Breast epithelium (tissue), 4 donors: ENCODE results near the gene NDUFB11. TPM values are rescaled to one million over a fixed set of nuclear protein-coding genes. Genes with fewer than 3 reads are reported as not detected.

Experiments
- DNase-seq, 2 donors: peaks; one replicate each; pipeline ENCODE4 v3.0.0-alpha.2; 2019; ENCODE audit warnings: low spot score in 2 of 2
- H3K27ac ChIP-seq, 2 donors: fragments of 200-600 bp; sonication (generic) in 1 of 2; one replicate each; pipeline ENCODE4 v1.5.1; 2016 to 2019; ENCODE audit warnings: mild to moderate bottlenecking in 1 of 2
- H3K27me3 ChIP-seq, 2 donors: fragments of 200-600 bp; sonication (generic) in 1 of 2; one replicate each; pipeline versions ENCODE4 v1.5.1 to v1.6.0; 2017 to 2019; ENCODE audit warnings: control low read depth in 1 of 2, mild to moderate bottlenecking in 1 of 2
- H3K36me3 ChIP-seq: fragments of 200-600 bp; one replicate; pipeline ENCODE4 v1.5.1; 2019
- H3K4me1 ChIP-seq, 2 donors: fragments of 200-600 bp; sonication (generic); one replicate each; pipeline ENCODE4 v1.5.1; 2016 to 2019; ENCODE audit warnings: control low read depth in 1 of 2
- H3K4me3 ChIP-seq, 3 donors: fragments of 200-600 bp; sonication (generic); 1 replicate in 2 of 3; 2 replicates in 1 of 3; pipeline ENCODE4 v1.5.1; 2016 to 2019; ENCODE audit warnings: mild to moderate bottlenecking in 3 of 3, moderate library complexity in 2 of 3
- H3K9me3 ChIP-seq, 2 donors: fragments of 200-600 bp; sonication (generic) in 1 of 2; one replicate each; pipeline ENCODE4 v1.5.1; 2016 to 2019; ENCODE audit warnings: control low read depth in 1 of 2
- CTCF ChIP-seq, 3 donors: fragments of 450-650 bp; IDR thresholded peaks; one replicate each; pipeline ENCODE4 v1.5.1; 2016 to 2017; ENCODE audit warnings: antibody characterized with exemption in 3 of 3, mild to moderate bottlenecking in 3 of 3, moderate library complexity in 3 of 3
- POLR2A ChIP-seq: fragments of 450-650 bp; IDR thresholded peaks from one replicate; pipeline ENCODE4 v1.6.1; 2016; ENCODE audit warnings: antibody characterized with exemption, mild to moderate bottlenecking, moderate library complexity
- POLR2AphosphoS5 ChIP-seq, 3 donors: sonication (generic); formaldehyde crosslinking; IDR thresholded peaks; one replicate each; pipeline ENCODE4 v1.6.1; 2017; ENCODE audit warnings: antibody characterized with exemption in 3 of 3
- intact Hi-C: fragments of 100-400 bp; cut with DNase I; formaldehyde crosslinking; loops from one replicate; pipeline ENCODE4 v1.15.1; 2023; ENCODE audit warnings: low total_unique reads
- total RNA-seq, 3 donors: library from RNA; depleted of rRNA; stranded (reverse); fragments of >200 nt; gene quantifications; one replicate each; pipeline ENCODE4 v1.1.0, GENCODE V29; 2016

NDUFB11 gene
- total RNA-seq, 3 donors from 2014 or later, result 49.3 to 61.0 (median 54.4) TPM

DNA sequence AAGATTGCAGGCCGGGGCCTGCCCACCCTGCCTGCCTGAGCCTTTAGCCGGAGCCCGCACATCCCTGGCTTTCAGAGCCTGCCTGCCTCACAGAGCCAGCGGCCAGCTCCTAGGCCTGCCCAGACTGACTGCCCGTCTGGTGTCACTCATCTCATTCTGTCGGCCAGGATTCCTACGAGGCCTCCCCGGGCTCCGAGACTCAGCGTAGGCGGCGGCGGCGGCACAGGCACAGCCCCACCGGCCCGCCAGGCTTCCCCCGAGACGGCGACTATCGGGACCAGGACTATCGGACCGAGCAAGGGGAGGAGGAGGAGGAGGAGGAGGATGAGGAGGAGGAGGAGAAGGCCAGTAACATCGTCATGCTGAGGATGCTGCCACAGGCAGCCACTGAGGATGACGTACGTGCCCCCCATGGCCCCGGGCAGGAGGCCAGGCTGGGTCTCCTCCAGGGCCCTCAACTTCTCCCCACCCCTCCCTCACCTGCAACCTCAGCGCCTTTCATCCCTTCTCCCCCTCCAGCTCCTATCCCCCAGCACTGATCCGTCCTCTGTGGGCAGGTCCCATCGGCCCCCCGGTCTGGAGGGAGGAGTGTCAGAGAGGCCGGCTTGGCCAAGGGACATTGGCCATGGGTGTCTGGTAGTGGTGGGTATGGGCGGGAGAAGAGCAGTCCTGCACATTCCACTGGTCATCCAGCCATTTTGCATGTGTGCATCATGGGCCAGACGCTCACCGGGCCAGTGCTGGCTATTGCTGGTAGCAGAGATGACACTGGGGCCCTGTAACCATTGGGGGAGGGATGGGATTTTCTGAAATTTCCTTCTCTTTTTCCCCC, 26.6 kb upstream of the NDUFB11 start:
- intact Hi-C loops, result no loop called here
- no peaks in the 10 kb centered on the region for H3K36me3 ChIP-seq
- TF ChIP-seq POLR2AphosphoS5 (IDR thresholded peaks at IDR 0.05) (no peak), POLR2A (no peak)
- H3K9me3 ChIP-seq, result no peaks in the 10 kb centered on the region
- H3K4me1 ChIP-seq, result no peaks in the 10 kb centered on the region
- no peak overlapping the region for H3K4me3 ChIP-seq
- DNase-seq, result no peak
- peaks cover 0 to 72% of the 10 kb centered on the region in 2 donors for H3K27me3 ChIP-seq
- no peak overlapping the region for H3K27ac ChIP-seq

DNA sequence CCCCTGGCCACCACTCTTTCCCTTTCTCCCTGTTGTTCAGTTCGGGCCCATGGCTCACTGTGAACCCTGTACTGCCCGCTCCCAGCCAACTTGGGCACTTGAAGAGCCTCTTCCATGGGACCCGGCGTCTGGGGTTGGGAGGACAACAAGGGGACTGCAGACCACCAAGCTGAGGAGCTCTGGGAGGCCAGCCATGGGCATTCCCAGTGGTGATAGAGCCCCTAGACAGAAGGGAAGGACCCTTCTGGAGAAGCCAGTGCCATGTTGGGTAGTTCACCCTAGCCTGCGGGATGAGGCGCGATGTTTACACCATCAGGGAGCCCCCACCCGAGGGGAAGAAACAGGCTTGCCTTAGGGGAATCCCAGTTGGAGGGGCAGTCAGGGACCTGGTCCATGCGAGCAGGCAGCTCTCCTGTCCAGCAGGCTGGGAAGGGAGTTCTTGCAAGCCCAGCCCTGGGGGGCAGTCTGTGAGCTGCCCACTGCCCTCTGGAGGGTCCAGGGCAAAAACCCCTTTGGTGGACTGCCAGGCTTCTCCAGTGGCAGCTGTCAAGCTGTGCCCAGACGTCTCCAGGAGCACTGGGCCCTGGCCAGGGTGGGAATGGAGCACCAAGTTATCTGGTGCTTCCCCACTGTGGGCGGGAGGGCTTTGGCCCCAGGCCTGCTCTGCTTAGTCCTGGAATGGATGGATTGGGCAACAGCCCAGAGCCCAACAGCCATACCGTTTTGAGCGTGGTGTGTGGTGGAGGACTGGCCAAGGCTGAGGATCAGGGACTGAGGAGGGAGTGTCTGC, 25.4 kb upstream of the NDUFB11 start:
- no peak for TF ChIP-seq POLR2A
- TF ChIP-seq POLR2AphosphoS5 (IDR thresholded peaks at IDR 0.05), result no peak
- TF ChIP-seq CTCF (IDR thresholded peaks at IDR 0.05), result no peak
- H3K36me3 ChIP-seq, result no peaks in the 10 kb centered on the region
- no peaks in the 10 kb centered on the region for H3K4me1 ChIP-seq
- H3K9me3 ChIP-seq, result peaks cover 0 to 3% of the 10 kb centered on the region in 2 donors
- H3K27me3 ChIP-seq, result peaks cover 0 to 60% of the 10 kb centered on the region in 2 donors
- no peak overlapping the region for H3K27ac ChIP-seq
- no peak overlapping the region for H3K4me3 ChIP-seq
- intact Hi-C loops, result no loop called here
- DNase-seq, result no peak

GRCh38 chrX:47169273-47169672, 24.8 kb upstream of the NDUFB11 start:
- Histone ChIP-seq H3K36me3 (no peaks in the 10 kb centered on the region), H3K27me3 (peaks cover 0 to 54% of the 10 kb centered on the region in 2 donors), H3K27ac (no peak overlapping the region), H3K9me3 (peaks cover 2 to 10% of the 10 kb centered on the region in 2 donors), H3K4me3 (no peak overlapping the region), H3K4me1 (no peaks in the 10 kb centered on the region)
- TF ChIP-seq POLR2A, result no peak
- TF ChIP-seq CTCF (IDR thresholded peaks at IDR 0.05), result no peak
- TF ChIP-seq POLR2AphosphoS5 (IDR thresholded peaks at IDR 0.05), result no peak
- intact Hi-C loops, result no loop called here
- DNase-seq, result no peak

GRCh38 chrX:47168495-47169073, 24.1 kb upstream of the NDUFB11 start:
- DNase-seq, result no peak
- peaks cover 0 to 49% of the 10 kb centered on the region in 2 donors for H3K27me3 ChIP-seq
- no peak overlapping the region for H3K27ac ChIP-seq
- H3K4me1 ChIP-seq, result no peaks in the 10 kb centered on the region
- H3K9me3 ChIP-seq, result peaks cover 3 to 11% of the 10 kb centered on the region in 2 donors
- no peak overlapping the region for H3K4me3 ChIP-seq
- TF ChIP-seq POLR2AphosphoS5 (IDR thresholded peaks at IDR 0.05) (no peak), POLR2A (no peak), CTCF (IDR thresholded peaks at IDR 0.05) (no peak)
- intact Hi-C loops, result no loop called here
- H3K36me3 ChIP-seq, result no peaks in the 10 kb centered on the region

DNA sequence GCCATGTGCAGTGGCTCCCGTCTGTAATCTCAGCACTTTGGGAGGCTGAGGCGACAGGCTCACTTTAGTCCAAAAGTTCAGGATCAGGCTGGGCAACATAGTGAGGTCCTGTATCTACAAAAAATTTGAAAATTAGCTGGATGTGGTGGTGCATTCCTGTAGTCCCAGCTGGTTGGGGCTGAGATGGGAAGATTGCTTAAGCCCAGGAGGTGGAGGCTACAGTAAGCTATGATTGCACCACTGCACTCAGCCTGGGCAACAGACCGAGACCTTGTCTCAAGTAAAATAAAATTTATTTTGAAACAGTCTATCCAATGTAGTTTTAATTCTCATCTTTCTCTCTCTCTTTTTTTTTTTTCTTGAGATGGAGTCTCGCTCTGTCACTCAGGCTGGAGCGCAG, 21.6 kb upstream of the NDUFB11 start:
- TF ChIP-seq POLR2AphosphoS5 (IDR thresholded peaks at IDR 0.05), result no peak
- TF ChIP-seq POLR2A, result no peak
- TF ChIP-seq CTCF (IDR thresholded peaks at IDR 0.05), result no peak
- no peak for DNase-seq
- intact Hi-C loops, result no loop called here

More for the DNA sequence above, 21.6 kb upstream of the NDUFB11 start:
- peaks cover 0 to 36% of the 10 kb centered on the region in 2 donors for H3K27me3 ChIP-seq
- no peak overlapping the region for H3K4me3 ChIP-seq
- no peaks in the 10 kb centered on the region for H3K4me1 ChIP-seq
- H3K27ac ChIP-seq, result no peak overlapping the region
- H3K9me3 ChIP-seq, result peaks cover 3 to 11% of the 10 kb centered on the region in 2 donors
- no peaks in the 10 kb centered on the region for H3K36me3 ChIP-seq
